ENCODE data around the gene PLEKHA6. TPM values are rescaled to one million over a fixed set of nuclear protein-coding genes. Genes with fewer than 3 reads are reported as not detected.

Gene PLEKHA6
- total and polyA plus RNA-seq, 2 experiments from 2014 or later, result 2.8 to 6.2 TPM

DNA sequence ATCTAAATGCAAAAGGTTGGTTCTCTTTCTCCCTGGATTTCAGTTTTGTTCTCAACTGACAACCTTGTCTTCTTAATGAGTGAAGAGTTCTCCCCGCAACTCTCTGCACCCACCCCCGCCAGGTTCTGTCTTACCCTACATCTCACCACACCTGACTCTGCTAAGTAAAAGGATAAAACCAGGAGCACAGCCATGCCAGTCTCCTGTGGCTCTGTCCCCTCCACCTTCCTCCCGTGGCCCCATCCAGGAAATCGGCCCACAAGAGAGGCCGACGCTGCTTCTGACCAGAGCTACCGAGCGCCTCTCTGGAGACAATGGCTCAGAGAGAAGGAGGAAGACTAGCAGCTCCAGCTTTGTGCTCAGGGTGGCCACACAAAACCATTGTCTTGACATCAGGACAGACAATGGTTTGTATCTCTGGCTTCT, 72.2 kb downstream of the PLEKHA6 start:
- Mint-ChIP-seq H3K4me1 (peaks cover 53% of the 10 kb centered on the region), H3K27me3 (ENCODE audit: insufficient read depth, low read depth, poor library complexity) (peaks cover 15% of the 10 kb centered on the region), H3K9me3 (no peaks in the 10 kb centered on the region), H3K27ac (no peak overlapping the region), H3K4me3 (peak overlapping the region; percentile 61), H3K36me3 (ENCODE audit: low read depth) (no peaks in the 10 kb centered on the region)
- Histone ChIP-seq H3K4me2 (peak overlapping the region; percentile 70), H3K4me1 (ENCODE audit: insufficient read depth) (peaks cover 28% of the 10 kb centered on the region), H3F3A (replicated peaks; ENCODE audit: low read depth) (0 out of 2 replicates have a peak, but pooled peaks cover 3% of the 10 kb centered on the region), H3K27ac (ENCODE audit: low read depth) (peak overlapping the region; percentile 68; the same call in 1 of the 2 replicates), H3K9me2 (ENCODE audit: insufficient read depth) (no peaks in the 10 kb centered on the region), H4K20me1 (replicated peaks; ENCODE audit: insufficient read depth) (no peaks in the 10 kb centered on the region; the same call in 1 of the 2 replicates), H3K4me3 (peak overlapping the region; percentile 32; the same call in 1 of the 2 replicates), H2AFZ (no peak overlapping the region), H3K79me2 (replicated peaks; ENCODE audit: insufficient read depth) (no peaks in the 10 kb centered on the region), H3K36me3 (ENCODE audit: insufficient read depth) (no peaks in the 10 kb centered on the region), H3K27me3 (ENCODE audit: insufficient read depth) (no peaks in the 10 kb centered on the region)
- DNase-seq (ENCODE audit: low spot score), result peak; percentile 25
- TF ChIP-seq STAT1 (IDR thresholded peaks at IDR 0.05; ENCODE audit: unreplicated experiment) (no peak), ZNF114 (CRISPR knock-in tag; IDR thresholded peaks at IDR 0.05) (no peak), NANOG (IDR thresholded peaks at IDR 0.05; ENCODE audit: borderline replicate concordance) (no peak), EZH2phosphoT487 (IDR thresholded peaks at IDR 0.05; ENCODE audit: unreplicated experiment) (no peak), POLR2AphosphoS5 (IDR thresholded peaks at IDR 0.05; ENCODE audit: low read depth) (no peak), EZH2 (IDR thresholded peaks at IDR 0.05; ENCODE audit: low read depth, unreplicated experiment) (no peak), ZNF331 (CRISPR knock-in tag; IDR thresholded peaks at IDR 0.05; ENCODE audit: low read depth) (no peak), CREB1 (CRISPR knock-in tag; IDR thresholded peaks at IDR 0.05; ENCODE audit: low read depth) (no peak), JUNB (IDR thresholded peaks at IDR 0.05; ENCODE audit: unreplicated experiment) (no peak)
- TF ChIP-seq, protein P1, sequence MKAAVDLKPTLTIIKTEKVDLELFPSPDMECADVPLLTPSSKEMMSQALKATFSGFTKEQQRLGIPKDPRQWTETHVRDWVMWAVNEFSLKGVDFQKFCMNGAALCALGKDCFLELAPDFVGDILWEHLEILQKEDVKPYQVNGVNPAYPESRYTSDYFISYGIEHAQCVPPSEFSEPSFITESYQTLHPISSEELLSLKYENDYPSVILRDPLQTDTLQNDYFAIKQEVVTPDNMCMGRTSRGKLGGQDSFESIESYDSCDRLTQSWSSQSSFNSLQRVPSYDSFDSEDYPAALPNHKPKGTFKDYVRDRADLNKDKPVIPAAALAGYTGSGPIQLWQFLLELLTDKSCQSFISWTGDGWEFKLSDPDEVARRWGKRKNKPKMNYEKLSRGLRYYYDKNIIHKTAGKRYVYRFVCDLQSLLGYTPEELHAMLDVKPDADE (IDR thresholded peaks at IDR 0.05), result no peak
- TF ChIP-seq, protein P2, sequence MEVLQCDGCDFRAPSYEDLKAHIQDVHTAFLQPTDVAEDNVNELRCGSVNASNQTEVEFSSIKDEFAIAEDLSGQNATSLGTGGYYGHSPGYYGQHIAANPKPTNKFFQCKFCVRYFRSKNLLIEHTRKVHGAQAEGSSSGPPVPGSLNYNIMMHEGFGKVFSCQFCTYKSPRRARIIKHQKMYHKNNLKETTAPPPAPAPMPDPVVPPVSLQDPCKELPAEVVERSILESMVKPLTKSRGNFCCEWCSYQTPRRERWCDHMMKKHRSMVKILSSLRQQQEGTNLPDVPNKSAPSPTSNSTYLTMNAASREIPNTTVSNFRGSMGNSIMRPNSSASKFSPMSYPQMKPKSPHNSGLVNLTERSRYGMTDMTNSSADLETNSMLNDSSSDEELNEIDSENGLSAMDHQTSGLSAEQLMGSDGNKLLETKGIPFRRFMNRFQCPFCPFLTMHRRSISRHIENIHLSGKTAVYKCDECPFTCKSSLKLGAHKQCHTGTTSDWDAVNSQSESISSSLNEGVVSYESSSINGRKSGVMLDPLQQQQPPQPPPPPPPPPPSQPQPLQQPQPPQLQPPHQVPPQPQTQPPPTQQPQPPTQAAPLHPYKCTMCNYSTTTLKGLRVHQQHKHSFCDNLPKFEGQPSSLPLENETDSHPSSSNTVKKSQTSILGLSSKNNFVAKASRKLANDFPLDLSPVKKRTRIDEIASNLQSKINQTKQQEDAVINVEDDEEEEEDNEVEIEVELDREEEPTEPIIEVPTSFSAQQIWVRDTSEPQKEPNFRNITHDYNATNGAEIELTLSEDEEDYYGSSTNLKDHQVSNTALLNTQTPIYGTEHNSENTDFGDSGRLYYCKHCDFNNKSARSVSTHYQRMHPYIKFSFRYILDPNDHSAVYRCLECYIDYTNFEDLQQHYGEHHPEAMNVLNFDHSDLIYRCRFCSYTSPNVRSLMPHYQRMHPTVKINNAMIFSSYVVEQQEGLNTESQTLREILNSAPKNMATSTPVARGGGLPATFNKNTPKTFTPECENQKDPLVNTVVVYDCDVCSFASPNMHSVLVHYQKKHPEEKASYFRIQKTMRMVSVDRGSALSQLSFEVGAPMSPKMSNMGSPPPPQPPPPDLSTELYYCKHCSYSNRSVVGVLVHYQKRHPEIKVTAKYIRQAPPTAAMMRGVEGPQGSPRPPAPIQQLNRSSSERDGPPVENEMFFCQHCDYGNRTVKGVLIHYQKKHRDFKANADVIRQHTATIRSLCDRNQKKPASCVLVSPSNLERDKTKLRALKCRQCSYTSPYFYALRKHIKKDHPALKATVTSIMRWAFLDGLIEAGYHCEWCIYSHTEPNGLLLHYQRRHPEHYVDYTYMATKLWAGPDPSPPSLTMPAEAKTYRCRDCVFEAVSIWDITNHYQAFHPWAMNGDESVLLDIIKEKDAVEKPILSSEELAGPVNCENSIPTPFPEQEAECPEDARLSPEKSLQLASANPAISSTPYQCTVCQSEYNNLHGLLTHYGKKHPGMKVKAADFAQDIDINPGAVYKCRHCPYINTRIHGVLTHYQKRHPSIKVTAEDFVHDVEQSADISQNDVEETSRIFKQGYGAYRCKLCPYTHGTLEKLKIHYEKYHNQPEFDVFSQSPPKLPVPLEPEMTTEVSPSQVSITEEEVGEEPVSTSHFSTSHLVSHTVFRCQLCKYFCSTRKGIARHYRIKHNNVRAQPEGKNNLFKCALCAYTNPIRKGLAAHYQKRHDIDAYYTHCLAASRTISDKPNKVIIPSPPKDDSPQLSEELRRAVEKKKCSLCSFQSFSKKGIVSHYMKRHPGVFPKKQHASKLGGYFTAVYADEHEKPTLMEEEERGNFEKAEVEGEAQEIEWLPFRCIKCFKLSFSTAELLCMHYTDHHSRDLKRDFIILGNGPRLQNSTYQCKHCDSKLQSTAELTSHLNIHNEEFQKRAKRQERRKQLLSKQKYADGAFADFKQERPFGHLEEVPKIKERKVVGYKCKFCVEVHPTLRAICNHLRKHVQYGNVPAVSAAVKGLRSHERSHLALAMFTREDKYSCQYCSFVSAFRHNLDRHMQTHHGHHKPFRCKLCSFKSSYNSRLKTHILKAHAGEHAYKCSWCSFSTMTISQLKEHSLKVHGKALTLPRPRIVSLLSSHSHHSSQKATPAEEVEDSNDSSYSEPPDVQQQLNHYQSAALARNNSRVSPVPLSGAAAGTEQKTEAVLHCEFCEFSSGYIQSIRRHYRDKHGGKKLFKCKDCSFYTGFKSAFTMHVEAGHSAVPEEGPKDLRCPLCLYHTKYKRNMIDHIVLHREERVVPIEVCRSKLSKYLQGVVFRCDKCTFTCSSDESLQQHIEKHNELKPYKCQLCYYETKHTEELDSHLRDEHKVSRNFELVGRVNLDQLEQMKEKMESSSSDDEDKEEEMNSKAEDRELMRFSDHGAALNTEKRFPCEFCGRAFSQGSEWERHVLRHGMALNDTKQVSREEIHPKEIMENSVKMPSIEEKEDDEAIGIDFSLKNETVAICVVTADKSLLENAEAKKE (CRISPR knock-in tag; IDR thresholded peaks at IDR 0.05), result no peak
- TF ChIP-seq, protein P3, sequence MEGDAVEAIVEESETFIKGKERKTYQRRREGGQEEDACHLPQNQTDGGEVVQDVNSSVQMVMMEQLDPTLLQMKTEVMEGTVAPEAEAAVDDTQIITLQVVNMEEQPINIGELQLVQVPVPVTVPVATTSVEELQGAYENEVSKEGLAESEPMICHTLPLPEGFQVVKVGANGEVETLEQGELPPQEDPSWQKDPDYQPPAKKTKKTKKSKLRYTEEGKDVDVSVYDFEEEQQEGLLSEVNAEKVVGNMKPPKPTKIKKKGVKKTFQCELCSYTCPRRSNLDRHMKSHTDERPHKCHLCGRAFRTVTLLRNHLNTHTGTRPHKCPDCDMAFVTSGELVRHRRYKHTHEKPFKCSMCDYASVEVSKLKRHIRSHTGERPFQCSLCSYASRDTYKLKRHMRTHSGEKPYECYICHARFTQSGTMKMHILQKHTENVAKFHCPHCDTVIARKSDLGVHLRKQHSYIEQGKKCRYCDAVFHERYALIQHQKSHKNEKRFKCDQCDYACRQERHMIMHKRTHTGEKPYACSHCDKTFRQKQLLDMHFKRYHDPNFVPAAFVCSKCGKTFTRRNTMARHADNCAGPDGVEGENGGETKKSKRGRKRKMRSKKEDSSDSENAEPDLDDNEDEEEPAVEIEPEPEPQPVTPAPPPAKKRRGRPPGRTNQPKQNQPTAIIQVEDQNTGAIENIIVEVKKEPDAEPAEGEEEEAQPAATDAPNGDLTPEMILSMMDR (conservative IDR thresholded peaks at IDR 0.05; ENCODE audit: low read depth in 2 of 2), result no peak
- TF ChIP-seq, protein P4, sequence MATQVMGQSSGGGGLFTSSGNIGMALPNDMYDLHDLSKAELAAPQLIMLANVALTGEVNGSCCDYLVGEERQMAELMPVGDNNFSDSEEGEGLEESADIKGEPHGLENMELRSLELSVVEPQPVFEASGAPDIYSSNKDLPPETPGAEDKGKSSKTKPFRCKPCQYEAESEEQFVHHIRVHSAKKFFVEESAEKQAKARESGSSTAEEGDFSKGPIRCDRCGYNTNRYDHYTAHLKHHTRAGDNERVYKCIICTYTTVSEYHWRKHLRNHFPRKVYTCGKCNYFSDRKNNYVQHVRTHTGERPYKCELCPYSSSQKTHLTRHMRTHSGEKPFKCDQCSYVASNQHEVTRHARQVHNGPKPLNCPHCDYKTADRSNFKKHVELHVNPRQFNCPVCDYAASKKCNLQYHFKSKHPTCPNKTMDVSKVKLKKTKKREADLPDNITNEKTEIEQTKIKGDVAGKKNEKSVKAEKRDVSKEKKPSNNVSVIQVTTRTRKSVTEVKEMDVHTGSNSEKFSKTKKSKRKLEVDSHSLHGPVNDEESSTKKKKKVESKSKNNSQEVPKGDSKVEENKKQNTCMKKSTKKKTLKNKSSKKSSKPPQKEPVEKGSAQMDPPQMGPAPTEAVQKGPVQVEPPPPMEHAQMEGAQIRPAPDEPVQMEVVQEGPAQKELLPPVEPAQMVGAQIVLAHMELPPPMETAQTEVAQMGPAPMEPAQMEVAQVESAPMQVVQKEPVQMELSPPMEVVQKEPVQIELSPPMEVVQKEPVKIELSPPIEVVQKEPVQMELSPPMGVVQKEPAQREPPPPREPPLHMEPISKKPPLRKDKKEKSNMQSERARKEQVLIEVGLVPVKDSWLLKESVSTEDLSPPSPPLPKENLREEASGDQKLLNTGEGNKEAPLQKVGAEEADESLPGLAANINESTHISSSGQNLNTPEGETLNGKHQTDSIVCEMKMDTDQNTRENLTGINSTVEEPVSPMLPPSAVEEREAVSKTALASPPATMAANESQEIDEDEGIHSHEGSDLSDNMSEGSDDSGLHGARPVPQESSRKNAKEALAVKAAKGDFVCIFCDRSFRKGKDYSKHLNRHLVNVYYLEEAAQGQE (IDR thresholded peaks at IDR 0.05; ENCODE audit: unreplicated experiment), result no peak
- peak; percentile 30 for ATAC-seq

Data from GM23338 (cell line).